HG02588 (cell line): ENCODE results near the gene NT5C1A.
A peak's percentile ranks its signal among the peaks of the same experiment; 100 is the strongest.

Source experiments
- ATAC-seq: cut with Tn5 transposase; IDR thresholded peaks from one replicate; pipeline ENCODE4 v1.9.1; 2021; ENCODE audit warnings: mild to moderate bottlenecking, moderate library complexity; ENCODE audit not compliant: unreplicated experiment

Gene NT5C1A

DNA sequence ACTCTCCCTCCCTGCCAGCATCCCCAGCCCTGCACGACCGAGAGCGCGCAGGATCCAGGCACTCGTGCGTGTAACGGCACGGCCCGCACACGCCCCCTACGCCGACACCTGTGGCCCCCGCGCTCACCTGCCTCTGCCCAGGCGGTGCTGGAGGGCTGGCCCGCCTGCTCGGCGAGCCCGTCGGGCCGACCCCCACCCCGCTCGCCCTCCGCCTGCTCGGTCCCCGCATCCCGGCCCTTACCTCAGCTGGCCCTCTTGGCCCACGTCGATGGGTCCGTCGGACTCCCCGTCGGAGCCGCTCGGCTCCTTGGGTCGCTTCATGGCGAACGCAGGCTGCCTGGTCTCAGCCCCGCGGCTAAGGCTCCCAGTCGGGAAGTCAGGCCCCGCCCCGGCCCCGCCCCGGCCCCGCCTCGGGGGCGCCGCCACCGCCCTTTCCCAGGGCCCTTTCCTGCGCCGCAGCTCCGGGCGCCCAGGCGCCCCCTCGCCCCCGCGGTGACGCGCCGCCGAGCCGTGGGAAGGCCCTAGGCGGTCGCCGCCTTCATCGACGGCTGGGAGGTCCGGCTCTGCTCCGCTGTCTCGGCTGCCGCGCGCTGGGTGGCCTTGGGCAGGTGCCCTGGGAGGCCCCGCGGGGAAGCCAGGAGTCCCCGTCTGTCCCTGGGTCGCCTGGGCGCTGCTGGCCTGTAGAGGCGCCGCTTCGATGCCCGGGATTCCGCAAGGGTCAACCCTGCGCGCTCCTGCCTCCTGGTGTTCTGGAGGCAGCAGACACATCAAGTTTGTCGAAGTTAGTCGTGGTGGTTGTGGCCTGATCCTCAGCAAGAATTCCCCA lies 32.4 kb downstream of the NT5C1A start, which contains the start of gene HEYL:
Gene HEYL (minus strand): TSS at position 339 of the 826 bp plus-strand sequence. CDS start 18 bp downstream, at position 321.
- peak; percentile 55 for ATAC-seq

DNA sequence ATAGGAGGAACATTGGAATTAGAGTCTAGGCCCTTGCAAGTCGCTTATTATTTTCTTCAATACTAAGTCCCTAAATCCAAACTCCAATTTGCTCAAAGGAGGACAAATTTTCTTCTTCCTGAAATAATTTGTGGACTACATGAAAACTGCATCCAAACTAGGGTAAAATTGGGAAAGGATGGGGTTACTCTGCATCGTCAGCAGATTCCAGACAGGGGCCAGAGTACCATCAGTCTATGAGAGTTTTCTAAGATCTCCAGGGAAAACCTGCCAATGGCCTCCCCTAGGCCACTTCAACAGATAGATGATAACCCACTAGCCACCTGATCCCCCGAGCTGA lies 33.0 kb downstream of the NT5C1A start:
- no peak for ATAC-seq

DNA sequence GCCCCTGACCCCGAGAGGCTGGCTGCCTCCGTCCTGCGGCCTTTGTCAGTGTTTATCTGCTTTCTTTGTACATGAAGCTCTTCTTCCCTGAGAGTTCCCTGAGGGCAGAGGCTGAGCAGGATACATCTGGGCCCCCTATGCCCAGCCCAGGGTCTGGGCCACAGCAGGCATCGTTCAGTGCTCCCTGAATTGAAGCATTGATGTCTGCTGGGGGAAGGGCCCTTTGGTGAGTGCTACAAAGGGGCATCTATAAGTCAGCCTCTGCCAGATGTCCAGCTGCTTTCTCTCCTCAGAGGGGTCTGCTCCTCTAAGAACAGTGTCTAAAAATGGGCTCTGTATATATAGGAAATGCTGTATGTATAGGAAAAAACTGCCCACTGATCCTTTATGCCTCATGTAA lies 34.5 kb downstream of the NT5C1A start:
- no peak for ATAC-seq

DNA sequence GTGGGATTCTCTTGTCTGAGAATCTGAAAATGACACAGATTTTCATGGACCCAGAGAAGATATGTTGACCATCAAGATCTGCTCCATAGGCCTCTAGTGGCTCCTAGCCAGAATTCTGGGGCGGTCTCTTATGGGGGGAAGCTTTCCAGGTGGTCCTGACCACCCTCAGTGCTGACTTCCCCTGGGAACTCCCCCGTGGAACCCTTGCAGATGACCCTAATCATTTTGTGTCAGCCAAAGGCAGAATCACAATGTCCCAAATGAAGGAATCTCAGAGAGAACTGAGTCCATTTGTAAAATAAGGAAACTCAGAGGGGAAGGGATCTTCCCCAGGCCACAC lies 36.1 kb downstream of the NT5C1A start:
- no peak for ATAC-seq

DNA sequence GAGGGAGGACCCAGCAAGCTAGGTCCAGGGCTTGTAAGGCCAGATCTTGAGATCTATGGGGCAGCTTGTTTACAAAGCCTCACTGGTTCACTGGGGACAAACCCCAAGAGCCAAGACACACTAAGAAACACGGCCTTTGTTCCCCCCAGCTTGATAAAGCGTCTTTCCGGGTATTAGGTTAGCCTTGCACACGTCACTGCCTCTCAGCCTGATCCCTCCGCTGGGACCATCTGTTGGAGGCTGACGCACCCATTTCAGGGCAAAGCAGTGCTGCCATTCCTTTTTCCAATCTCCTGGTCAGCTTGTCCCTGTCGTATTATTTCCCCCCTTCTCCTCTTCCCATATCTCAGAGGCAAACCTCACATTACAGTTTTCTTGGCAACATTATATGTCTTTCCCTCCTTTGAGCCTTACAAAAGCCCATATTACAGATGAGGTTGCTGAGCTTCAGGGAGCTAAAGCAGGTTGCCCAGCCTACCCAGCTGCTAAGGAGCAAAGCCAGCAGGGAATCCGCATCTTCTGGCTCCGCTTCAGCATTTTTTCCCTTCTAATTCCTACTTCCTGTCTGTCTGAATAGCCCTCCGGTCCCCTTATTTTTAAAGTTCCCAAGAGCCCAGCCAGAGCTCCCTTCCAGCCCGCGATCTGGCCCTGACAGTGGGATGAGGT lies 36.6 kb downstream of the NT5C1A start:
- ATAC-seq: no peak

DNA sequence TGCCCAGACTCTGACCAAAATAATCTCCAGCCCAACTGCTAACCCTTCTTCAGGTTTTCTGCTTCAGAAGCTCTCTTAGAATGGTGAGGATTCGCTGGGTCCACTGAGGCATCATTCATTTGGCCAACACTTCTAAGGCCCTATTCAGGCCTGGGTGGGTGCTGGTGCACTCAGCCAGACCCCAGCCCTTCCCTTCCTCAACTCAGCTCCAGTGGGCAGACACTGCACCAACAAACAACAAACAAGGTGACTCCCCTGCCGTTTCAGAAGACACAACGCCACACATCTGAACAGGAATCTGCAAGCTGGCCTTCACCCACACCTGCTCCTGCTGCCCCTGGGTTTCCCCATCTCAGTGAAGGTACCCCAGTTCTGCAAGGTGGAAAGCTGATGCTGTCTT lies 38.5 kb downstream of the NT5C1A start:
- no peak for ATAC-seq

DNA sequence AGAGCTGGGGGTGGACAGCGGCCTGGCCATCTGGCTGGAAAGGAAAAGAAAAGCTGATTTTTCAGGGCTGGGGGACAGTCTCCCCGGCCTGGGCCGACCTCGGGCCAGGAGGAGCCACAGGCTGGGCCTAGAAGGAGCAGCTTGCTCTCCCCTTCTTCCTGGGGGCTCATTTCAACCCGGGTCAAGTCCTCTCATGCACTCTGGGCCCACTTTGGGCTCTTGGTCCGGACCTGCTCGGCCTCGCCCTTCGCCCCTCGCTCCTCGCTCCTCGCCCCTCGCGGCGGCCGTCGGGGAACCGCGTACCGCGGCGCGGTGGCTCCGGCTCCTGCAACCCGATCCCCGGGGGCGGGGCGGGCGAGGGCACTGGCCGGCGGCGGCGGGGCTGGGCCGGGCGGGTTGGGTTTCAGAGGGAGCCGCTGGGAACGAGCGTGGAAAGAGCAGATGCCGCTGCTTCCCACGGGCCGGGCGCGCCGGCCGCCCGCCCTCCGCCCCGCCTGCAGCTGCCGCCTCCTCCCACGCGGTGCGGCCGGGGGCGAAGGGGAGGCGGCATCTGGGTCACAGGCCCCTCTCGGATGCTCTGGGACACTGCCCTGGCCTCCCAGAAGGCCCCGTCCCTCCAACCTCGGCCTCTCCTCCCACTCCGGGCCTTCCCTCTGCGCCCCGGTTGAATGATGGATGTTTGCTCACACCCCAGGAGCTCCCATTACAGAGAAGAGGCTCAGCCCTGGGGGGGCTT lies 39.1 kb downstream of the NT5C1A start:
- ATAC-seq: no peak

DNA sequence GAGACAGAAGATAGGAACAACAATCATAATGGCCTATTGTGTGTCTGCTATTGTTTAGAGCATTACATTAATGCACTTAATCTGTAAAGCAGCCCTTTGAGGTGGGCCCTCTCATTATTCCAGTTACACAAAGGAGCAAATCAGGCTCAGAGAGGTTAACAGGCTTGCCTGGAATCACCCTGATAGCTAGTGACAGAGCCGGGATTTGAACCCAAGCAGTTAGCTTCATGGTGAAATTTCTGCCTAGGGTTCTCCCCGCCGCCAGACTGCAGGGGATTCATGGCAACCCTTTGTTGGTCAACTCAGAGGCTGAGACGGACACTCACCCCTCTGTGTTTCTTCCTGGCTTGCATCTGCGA lies 39.6 kb downstream of the NT5C1A start:
- ATAC-seq: no peak

DNA sequence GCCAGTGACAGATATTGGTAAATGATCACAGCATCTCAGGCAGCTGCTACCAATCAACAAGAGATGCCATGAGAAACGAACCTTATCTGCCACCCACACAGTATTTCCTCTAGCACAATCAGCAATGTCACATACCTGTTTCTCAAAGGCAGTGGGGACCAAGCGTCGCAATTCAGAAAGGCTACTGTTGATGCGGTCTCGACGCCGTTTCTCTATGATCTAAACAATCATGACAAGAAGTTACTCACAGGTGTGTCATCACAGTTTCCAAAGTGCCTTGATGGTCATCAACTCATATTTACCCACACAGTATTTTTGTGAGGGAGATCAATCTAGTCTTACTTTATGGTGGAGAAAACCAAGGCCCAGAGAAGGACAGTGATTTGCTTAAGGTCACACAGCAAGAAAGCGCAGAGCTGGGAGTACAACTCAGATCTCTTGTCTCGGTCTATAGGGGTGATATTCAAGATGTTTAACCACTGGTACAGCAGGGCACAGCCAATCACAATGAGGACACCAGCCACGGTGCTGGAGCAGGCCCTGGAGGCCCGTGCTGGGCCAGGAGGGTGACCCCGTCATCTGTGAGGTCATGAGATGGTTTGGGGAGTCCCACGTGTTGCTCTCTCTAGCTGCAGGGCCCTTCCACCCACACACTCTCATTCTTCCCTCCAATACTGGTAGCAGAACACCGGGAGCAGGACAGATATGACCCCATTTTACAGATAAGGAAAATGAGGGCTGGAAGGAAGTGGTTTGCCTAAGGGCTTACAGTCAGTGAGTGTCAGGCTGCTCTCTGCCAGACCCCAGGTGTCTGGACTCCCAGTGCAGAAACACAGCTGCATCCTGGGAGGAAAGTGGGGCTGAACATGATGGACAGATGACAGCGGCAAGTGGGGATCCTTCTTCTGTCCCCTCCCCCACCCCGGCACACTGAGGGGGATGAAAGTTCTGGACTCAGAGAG lies 40.3 kb downstream of the NT5C1A start:
- no peak for ATAC-seq

DNA sequence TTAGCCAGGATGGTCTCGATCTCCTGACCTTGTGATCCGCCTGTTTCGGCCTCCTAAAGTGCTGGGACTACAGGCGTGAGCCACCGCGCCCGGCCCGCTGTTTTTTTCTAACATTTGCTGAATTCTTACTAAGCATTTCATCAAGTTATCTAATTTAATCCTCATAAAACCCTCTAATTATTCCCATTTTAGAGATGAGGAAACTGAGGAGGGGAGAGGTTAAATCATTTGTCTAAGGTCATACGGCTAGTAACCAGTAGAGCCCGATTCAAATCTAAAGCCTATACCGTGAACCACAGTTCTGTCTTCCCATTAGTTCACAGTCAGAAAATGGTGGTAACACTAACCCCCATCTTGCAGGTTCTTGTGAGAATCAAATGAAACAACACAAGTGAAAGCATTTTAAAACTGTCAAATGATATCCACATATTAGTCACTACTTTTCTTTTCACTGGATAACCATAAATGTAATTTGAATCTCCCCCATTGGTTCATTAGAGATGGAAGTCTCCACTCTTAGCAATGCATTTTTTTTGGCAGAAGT lies 43.0 kb downstream of the NT5C1A start:
- ATAC-seq: no peak

DNA sequence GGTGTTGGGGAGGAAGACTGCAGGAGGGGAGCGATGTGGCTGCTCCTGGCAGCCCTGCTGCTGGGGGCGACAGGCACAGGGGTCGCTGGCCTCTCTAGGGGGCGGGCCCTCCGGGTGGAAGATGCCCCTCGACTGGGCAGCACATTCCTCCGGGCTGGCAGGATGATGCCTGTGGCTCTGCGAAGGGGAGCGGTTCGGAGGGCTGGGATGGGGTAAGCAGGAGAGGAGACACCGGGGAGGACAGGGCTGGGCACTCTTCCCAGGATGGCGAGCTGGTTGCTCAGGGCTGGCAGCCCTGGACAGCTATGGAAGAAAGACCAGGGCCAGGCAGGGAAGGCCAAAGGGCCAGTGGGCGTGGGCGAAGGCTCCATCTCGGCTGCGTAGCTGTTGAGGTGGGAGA lies 45.3 kb downstream of the NT5C1A start:
- no peak for ATAC-seq

DNA sequence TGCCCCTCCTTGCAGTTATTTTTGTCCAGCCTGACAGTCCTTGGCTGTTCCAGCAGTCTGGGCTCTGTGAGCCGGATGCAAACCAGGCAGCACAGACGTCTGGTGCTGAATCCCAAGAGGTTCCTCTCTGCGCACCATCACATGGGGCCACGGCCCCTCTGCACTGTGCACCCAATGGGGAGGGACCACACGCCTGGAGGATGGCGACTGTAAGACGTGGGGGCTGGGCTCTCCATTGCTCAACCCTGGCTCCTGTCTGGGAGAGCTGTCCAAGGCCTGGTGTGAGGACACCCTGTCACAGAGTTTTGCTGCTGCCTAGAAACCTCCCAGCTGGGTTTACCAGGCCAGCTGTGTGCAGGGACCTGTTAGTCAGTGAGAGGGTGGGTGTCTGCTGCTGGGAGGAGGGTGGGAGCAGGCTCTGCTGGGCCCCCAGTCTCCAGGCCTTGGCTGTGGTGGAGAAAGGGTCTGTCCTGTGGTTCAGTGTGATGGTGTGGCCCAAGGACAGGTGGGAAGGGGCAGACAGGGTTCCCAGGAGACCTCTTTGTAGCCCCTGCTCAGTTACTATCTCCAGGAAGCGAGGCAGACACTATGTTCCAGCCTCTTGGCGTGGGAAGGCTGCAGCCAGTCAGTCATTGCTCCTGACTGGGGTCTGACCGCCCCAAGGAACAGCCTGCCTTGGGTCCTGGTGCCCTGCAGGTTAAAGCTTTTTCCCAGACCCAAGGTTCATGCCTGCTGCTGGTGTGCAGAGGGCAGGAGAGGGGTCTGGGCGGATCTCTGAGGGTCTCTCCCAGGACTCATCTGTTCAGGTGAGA lies 46.2 kb downstream of the NT5C1A start:
- ATAC-seq: no peak

DNA sequence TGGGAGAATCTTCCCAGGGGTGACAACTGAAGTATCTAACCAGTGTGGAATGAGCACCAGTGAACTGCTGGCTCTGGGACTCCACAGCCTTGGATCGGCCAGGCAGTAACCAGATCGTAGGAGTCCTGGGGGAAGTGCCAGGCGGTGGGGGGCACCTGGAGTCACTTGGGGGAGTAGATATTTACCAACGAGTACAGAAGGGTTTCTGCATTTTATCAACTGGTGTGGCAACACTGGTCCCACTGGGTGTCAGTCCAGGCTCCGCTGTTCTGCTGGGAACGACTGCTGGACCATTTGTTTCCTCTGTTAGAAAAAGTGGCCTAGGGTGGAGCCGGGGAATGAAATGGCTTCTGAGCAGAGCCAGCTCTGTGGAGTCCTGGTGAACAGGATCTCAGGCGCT lies 46.9 kb downstream of the NT5C1A start:
- no peak for ATAC-seq

DNA sequence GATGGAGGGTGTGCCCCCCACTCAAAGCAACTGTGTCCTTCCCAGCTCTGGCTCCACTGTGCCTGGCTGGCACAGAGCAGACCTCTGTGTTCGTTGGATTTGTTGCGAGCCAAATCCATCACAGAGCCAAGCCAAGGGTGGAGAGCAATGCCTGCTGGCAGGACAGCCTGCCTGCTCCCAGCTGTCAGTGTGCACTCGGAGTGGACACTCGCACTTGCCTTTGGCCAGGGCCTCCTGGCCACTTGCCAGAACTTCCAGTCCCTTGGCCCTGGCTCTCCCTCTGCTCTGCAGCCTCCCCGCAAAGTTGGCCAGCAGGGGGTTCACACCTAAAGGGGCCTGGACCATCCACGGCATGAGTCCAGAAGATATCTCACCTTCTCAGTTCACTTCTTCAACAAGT lies 48.9 kb downstream of the NT5C1A start:
- no peak for ATAC-seq

DNA sequence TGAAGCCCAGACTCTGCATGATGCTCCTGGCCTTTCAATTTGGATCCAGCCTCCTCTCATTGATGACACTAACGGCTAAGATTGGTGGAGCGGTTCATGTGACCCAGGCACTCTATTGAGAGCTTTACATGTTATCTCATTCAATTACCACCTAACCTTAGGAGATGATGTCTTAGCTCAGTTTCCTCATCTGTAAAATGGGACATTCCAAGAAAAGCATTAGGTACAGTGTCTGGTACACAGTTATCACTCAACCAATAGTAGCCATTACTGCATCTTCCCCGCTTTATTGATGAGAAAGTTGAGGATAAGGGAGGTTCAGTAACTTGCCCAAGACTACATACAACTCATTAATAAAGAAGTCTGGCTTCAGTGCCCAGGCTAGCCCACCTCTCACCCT lies 49.5 kb downstream of the NT5C1A start:
- no peak for ATAC-seq

DNA sequence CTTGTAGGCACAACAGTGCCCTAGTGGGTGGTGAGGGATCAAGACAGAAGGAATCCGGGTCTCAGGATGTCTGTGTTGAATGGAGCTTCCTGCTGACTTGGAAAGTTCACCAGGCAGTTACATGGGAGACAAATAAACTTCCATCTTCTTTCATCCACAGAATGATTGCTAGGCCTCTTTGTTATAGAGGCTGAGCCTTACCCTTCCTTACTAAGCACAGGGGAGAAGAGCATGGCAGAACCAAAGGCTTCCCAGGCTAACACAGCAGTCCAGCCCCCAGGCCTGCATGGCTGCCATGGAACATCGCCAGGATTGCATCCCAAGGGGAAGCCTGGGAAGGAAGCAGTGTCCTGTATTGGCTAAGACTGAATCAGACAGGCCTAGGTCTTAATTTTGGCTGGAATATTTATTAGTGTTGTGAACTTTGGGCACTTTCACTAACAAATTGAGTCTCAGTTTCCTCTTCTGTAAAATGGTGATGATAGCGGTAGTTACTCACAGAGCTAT lies 51.2 kb downstream of the NT5C1A start:
- no peak for ATAC-seq

DNA sequence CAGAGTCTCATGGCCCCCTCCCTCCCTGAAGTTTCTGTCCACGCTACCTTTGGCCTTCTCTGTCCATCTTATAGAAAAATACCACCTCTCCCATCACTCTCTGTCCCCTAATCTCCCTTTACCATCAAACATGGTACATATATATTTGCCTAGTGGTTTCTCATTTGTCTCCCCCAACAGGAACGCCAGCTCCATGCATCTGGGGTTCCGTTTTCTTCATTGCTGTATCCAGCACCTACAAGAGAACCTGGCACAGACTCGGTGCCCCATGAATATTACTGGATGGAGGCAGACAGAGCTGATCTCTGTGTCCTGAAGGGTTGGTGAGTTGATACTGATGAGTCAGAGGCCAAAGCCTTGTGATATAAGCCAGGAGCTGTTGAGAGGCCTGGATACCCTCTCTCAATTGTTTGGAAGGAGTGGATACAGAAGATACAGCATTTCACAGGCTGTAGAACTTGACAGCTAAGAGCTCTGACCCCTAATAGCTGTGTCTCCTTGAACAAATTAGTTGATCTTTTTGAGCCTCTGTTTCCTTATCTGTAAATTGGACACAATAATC lies 54.3 kb downstream of the NT5C1A start:
- no peak for ATAC-seq

DNA sequence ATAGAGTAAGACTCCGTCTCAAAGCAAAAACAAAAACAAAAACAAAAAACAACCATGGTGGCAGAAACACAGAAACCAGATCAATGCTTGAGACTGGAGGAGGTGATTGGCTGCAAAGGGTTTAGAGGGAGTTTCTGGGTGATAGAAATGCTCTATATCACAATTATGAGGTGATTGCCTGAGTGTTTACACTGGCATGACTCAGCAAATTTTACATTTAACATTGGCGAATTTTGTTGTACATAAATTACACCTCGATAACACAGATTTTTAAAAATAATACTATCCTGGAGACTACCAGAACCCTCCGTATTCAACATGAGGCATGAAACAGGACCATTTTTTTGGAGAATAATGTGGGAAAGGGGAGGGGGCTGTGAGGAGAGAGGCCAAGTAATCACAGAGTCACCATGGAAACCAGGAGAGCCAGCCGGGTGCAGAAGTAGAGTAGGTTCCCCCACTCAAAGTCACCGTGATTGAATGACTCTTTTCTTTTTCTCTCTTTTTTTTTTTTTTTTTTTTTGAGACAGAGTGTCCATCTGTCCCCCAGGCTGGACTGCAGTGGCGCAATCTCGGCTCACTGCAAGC lies 56.7 kb downstream of the NT5C1A start:
- ATAC-seq: no peak

DNA sequence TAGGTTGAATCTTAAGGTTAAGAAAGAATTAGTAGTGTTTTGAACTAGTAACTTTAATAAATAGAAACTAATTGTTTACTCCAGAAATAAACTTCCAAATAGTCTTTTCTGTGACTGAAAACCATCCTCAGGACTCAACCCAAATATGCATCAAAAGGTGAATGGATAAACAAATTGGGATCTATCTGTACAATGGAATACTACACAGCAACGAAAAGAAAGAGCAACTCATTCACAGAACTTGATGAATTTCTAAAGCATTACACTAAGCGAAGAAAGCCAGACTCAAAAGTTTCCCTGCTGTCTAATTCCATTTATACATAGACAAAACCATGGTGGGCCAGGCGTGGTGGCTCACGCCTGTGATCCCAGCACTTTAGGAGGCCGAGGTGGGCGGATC lies 57.4 kb downstream of the NT5C1A start:
- no peak for ATAC-seq
